ENCODE measurements around the gene GDPD3. TPM values are rescaled to one million over a fixed set of nuclear protein-coding genes. Genes with fewer than 3 reads are reported as not detected.

GDPD3 gene, protein sequence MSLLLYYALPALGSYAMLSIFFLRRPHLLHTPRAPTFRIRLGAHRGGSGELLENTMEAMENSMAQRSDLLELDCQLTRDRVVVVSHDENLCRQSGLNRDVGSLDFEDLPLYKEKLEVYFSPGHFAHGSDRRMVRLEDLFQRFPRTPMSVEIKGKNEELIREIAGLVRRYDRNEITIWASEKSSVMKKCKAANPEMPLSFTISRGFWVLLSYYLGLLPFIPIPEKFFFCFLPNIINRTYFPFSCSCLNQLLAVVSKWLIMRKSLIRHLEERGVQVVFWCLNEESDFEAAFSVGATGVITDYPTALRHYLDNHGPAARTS
- 1 to 10 TPM; 5.3 to 9.9 TPM for total RNA-seq

DNA sequence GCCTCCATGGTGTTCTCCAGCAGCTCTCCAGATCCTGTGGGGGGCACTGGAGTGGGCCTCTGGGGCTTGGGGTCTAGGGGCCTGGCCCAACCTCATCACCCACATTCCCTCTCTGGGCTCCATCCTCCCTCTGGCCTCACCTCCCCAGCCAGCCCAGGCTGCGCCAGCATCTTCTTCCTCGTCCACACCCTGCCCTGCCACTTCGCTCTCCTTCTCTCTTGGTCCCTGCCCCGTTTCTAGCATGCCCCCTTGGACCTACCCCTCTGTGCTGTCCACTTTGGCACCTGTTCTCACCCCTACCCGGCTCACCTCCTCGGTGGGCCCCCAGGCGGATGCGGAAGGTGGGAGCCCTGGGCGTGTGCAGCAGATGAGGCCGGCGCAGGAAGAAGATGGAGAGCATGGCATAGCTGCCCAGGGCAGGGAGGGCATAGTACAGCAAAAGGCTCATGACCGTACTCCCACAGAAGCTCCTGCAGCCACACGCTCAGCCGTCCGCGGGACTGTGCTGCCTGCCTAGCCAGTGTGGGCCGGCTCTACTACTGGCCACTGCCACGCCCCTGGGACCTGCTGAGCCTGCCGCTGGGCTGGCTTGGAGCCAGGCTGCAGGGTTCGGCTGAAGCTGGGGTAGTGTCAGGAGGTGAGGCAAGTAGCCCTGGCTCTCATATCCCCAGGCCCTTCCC lies at the start of gene GDPD3:
TSS of gene GDPD3 (minus strand) at position 507 of the 680 bp plus-strand sequence. CDS start at position 448, 59 bp downstream.
- ChIA-PET CTCF (interaction anchor here (0.7 to 4.1 kb wide), 15 partner anchors 10 to 317 kb away, joined by 3 to 23 read pairs (median 5); partner anchors contain the start of genes CORO1A, DCTPP1, MAPK3 and TBX6), POLR2A (interaction anchor here (1.0 to 2.4 kb wide), 5 partner anchors 17 to 71 kb away, joined by 3 to 9 read pairs (median 4); partner anchors contain the start of genes CORO1A and YPEL3)
- no peak within 1 kb of the TSS for H3K4me3 Mint-ChIP-seq
- intact Hi-C loops (cut with micrococcal nuclease), result no loop called here
- H3K27ac Mint-ChIP-seq, result no peak within 1 kb of the TSS
- DNase-seq, result no peak
- H3K27me3 Mint-ChIP-seq, result no peaks in the 10 kb centered on the region
- peaks cover 16% of the 10 kb centered on the region for H3K4me1 Mint-ChIP-seq (ENCODE audit: low read depth)
- peaks cover 5% of the 10 kb centered on the region for H3K36me3 Mint-ChIP-seq
- no peaks in the 10 kb centered on the region for H3K9me3 Mint-ChIP-seq

DNA sequence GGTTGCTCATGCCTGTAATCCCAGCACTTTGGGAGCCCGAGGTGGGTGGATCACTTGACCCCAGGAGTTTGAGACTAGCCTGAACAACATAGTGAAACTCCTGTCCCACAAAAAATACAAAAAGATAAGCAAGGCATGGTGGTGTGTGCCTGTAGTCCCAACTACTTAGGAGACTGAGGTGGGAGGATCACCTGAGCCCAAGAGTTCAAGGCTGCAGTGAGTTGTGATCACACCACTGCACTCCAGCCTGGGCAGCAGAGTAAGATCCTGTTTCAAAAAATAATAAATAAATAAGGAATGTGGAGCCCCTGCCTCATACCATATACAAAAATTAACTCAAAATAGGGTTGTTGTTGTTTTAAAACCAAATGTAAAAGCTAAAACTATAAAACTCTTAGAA lies 43.9 kb upstream of the GDPD3 start:
- H3K27me3 Mint-ChIP-seq, result no peaks in the 10 kb centered on the region
- POLR2A ChIA-PET, result no interaction called here
- CTCF ChIA-PET, result interaction anchor here (0.6 kb wide), 1 partner anchor 186 kb away, joined by 4 read pairs; no protein-coding TSS in a partner anchor
- no peaks in the 10 kb centered on the region for H3K4me1 Mint-ChIP-seq (ENCODE audit: low read depth)
- intact Hi-C loops (cut with micrococcal nuclease), result no loop called here
- no peak overlapping the region for H3K27ac Mint-ChIP-seq
- H3K4me3 Mint-ChIP-seq, result no peak overlapping the region
- H3K9me3 Mint-ChIP-seq, result no peaks in the 10 kb centered on the region
- DNase-seq, result no peak
- no peaks in the 10 kb centered on the region for H3K36me3 Mint-ChIP-seq

DNA sequence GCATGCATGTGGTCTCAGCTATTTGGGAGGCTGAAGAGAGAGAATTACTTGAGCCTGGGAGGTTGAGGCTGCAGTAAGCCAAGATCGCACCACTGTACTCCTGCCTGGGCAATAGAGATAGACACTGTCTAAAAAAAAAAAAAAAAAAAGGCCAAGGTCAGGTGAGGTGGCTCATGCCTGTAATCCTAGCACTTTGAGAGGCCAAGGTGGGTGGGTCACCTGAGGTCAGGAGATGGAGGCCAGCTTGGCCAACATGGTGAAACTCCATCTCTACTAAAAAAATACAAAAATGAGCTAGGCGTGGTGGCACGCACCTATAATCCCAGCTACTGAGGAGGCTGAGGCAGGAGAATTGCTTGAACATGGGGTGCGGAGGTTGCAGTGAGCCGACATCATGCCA lies 41.9 kb upstream of the GDPD3 start:
- ChIA-PET CTCF (no interaction called here), POLR2A (no interaction called here)
- no peak for DNase-seq
- no peak overlapping the region for H3K27ac Mint-ChIP-seq
- H3K36me3 Mint-ChIP-seq, result no peaks in the 10 kb centered on the region
- no peaks in the 10 kb centered on the region for H3K4me1 Mint-ChIP-seq (ENCODE audit: low read depth)
- intact Hi-C loops (cut with micrococcal nuclease), result no loop called here
- H3K4me3 Mint-ChIP-seq, result no peak overlapping the region
- no peaks in the 10 kb centered on the region for H3K9me3 Mint-ChIP-seq
- no peaks in the 10 kb centered on the region for H3K27me3 Mint-ChIP-seq

DNA sequence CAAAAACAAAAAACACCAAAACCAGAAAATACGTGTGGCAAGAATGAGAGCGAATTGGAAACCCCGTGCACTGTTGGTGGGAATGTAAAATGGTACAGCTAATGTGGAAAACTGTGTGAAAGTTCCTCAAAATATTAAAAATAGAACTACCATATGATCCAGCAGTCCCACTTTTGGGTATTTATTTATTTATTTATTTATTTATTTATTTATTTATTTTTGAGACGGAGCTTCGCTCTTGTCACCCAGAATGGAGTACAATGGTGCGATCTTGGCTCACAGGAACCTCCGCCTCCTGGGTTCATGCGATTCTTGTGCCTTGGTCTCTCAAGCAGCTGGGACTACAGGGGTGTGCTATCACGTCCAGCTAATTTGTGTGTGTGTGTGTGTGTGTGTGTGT lies 39.2 kb upstream of the GDPD3 start:
- H3K9me3 Mint-ChIP-seq, result peaks cover 12% of the 10 kb centered on the region
- H3K4me3 Mint-ChIP-seq, result no peak overlapping the region
- peaks cover 4% of the 10 kb centered on the region for H3K36me3 Mint-ChIP-seq
- intact Hi-C loops (cut with micrococcal nuclease), result no loop called here
- no peak overlapping the region for H3K27ac Mint-ChIP-seq
- DNase-seq, result no peak
- no peaks in the 10 kb centered on the region for H3K27me3 Mint-ChIP-seq
- no peaks in the 10 kb centered on the region for H3K4me1 Mint-ChIP-seq (ENCODE audit: low read depth)
- POLR2A ChIA-PET, result no interaction called here
- CTCF ChIA-PET, result no interaction called here

DNA sequence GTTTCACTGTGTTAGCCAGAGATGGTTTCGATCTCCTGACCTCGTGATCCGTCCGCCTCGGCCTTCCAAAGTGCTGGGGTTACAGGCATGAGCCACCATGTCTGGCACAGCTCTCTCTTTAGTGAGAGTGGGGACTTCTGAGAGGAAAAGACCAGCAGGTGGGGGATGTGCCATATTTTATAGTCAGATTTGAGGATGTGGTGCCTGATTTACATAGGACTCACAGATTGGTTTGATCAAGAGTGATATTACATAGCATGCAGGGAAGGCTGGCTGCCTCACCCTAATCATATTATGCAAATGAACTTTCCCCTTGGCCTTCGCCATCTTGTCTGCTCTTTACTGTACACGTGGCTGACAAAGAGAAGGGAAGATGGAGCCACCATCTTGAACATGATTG lies 37.8 kb upstream of the GDPD3 start:
- DNase-seq, result no peak
- Mint-ChIP-seq H3K4me3 (no peak overlapping the region), H3K36me3 (peaks cover 4% of the 10 kb centered on the region), H3K9me3 (peaks cover 12% of the 10 kb centered on the region), H3K4me1 (ENCODE audit: low read depth) (no peaks in the 10 kb centered on the region), H3K27me3 (no peaks in the 10 kb centered on the region), H3K27ac (no peak overlapping the region)
- intact Hi-C loops (cut with micrococcal nuclease), result no loop called here
- CTCF ChIA-PET, result no interaction called here
- POLR2A ChIA-PET, result no interaction called here

DNA sequence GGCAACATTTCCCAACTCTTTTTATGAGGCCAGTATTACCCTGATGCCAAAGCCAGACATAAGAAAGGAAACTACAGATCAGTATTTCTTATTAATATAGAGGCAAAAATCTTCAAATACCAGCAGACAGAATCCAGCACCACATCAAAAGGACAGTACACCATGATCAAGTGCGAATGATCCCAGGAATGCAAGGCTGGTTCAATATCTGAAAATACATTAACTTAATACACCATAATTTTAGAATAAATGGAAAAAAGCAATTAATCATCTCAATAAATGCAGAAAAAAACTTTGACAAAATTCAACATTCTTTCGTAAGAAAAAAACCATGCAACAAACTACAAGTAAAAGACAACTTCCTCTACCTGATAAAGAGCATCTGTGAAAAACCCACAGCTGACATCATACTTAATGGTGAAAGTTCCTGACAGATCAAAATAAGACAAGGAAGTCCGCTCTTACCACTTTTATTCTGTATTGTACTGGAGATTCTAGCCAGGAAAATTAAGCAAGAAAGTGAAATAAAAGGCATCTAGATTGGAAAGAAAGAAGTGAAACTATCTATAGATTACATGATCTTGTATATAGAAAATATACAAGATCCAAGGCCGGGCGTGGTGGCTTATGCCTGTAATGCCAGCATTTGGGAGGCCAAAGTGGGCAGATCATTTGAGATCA lies 36.1 kb upstream of the GDPD3 start:
- intact Hi-C loops (cut with micrococcal nuclease), result no loop called here
- H3K27ac Mint-ChIP-seq, result no peak overlapping the region
- H3K4me3 Mint-ChIP-seq, result no peak overlapping the region
- DNase-seq, result no peak
- ChIA-PET POLR2A (no interaction called here), CTCF (no interaction called here)
- H3K9me3 Mint-ChIP-seq, result peaks cover 12% of the 10 kb centered on the region
- no peaks in the 10 kb centered on the region for H3K4me1 Mint-ChIP-seq (ENCODE audit: low read depth)
- peaks cover 4% of the 10 kb centered on the region for H3K36me3 Mint-ChIP-seq
- no peaks in the 10 kb centered on the region for H3K27me3 Mint-ChIP-seq

DNA sequence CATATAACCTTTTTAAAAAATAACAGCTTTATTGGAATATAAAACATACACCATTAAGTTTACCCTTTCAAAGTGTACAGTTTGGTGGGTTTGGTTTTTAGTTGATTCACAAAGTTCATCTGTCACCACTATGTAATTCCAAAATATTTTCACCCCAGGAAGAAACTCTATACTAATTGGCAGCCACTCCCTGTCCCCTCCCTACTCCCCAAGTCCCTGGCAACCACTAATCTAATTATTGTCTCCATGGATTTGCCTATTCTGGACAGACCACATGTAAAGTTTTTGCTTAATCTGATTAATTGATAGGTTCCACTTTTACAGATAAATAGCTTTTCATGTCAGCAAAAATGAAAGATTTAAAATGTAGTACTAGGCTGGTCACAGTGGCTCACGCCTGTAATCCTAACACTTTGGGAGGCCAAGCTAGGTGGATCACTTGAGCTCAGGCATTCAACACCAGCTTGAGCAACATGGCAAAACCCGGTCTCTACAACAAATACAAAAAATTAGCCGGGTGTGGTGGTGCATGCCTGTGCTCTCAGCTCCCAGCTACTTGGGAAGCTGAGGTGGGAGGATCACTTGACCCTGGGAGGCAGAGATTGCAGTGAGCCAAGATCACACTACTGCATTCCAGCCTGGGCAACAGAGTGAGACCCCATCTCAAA lies 34.6 kb upstream of the GDPD3 start:
- POLR2A ChIA-PET, result no interaction called here
- no peaks in the 10 kb centered on the region for H3K27me3 Mint-ChIP-seq
- H3K4me3 Mint-ChIP-seq, result no peak overlapping the region
- H3K4me1 Mint-ChIP-seq (ENCODE audit: low read depth), result peaks cover 5% of the 10 kb centered on the region
- peaks cover 4% of the 10 kb centered on the region for H3K36me3 Mint-ChIP-seq
- H3K9me3 Mint-ChIP-seq, result peaks cover 12% of the 10 kb centered on the region
- intact Hi-C loops (cut with micrococcal nuclease), result no loop called here
- CTCF ChIA-PET, result no interaction called here
- H3K27ac Mint-ChIP-seq, result no peak overlapping the region
- no peak for DNase-seq

DNA sequence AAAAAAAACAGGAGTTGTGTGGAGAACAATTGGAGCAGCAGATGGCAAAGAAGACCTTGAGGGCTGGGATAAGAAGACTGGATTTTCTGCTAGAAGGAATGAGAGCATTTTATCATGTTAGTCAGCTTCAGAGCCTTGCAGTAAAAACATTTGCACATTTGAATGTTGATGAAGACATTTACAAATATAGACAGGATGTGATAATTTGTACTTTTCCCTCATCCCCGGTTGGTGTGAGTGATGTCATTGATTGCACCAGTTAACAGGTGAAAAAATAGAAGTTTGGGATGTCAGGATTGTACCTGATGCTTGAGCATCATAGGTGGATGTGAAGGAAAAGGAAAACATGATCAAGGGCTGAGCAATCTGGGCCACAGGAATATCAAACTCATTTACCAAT lies 32.3 kb upstream of the GDPD3 start:
- H3K9me3 Mint-ChIP-seq, result peaks cover 12% of the 10 kb centered on the region
- CTCF ChIA-PET, result no interaction called here
- peaks cover 4% of the 10 kb centered on the region for H3K36me3 Mint-ChIP-seq
- H3K4me3 Mint-ChIP-seq, result no peak overlapping the region
- H3K27ac Mint-ChIP-seq, result no peak overlapping the region
- POLR2A ChIA-PET, result no interaction called here
- H3K4me1 Mint-ChIP-seq (ENCODE audit: low read depth), result peaks cover 10% of the 10 kb centered on the region
- intact Hi-C loops (cut with micrococcal nuclease), result no loop called here
- no peaks in the 10 kb centered on the region for H3K27me3 Mint-ChIP-seq
- DNase-seq, result no peak

DNA sequence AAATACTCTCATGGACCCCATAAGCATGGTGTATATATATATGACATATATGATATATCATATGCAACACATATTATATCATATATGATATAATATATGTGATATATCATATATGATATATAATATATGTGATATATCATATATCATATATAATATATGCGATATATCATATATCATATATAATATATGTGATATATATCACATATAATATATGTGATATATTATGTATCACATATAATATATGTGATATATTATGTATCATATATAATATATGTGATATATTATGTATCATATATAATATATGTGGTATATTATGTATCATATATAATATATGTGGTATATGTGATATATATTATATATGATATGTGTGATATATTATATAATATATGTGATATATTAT lies 31.6 kb upstream of the GDPD3 start:
- H3K27ac Mint-ChIP-seq, result no peak overlapping the region
- peaks cover 4% of the 10 kb centered on the region for H3K36me3 Mint-ChIP-seq
- H3K9me3 Mint-ChIP-seq, result peaks cover 12% of the 10 kb centered on the region
- ChIA-PET POLR2A (no interaction called here), CTCF (no interaction called here)
- no peak overlapping the region for H3K4me3 Mint-ChIP-seq
- intact Hi-C loops (cut with micrococcal nuclease), result loop anchor here (5.0 kb wide), 1 partner anchor 53 kb away; the partner anchor contains the start of gene TBX6
- H3K4me1 Mint-ChIP-seq (ENCODE audit: low read depth), result peaks cover 11% of the 10 kb centered on the region
- no peak for DNase-seq
- H3K27me3 Mint-ChIP-seq, result no peaks in the 10 kb centered on the region

DNA sequence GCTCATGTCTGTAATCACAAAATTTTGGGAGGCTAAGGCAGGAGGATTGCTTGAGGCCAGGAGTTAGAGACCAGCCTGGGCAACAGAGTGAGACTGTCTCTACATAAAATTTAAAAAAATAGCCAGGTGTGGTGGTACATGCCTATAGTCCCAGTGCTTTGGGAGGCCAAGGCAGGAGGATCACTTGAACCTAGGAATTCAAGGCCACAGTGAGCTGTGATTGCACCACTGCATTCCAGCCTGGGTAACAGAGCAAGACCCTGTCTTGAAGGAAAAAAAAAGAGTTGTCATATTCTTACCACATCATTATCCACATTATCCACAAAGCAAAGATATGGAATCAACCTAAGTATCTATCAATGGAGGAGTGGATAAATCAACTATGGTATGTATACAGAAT lies 30.7 kb upstream of the GDPD3 start:
- Mint-ChIP-seq H3K27ac (no peak overlapping the region), H3K27me3 (no peaks in the 10 kb centered on the region), H3K9me3 (peaks cover 5% of the 10 kb centered on the region), H3K4me3 (no peak overlapping the region), H3K36me3 (peaks cover 1% of the 10 kb centered on the region), H3K4me1 (ENCODE audit: low read depth) (peaks cover 15% of the 10 kb centered on the region)
- ChIA-PET POLR2A (no interaction called here), CTCF (interaction anchor here (0.7 kb wide), 1 partner anchor 111 kb away, joined by 3 read pairs; no protein-coding TSS in a partner anchor)
- DNase-seq, result no peak
- intact Hi-C loops (cut with micrococcal nuclease), result loop anchor here (5.0 kb wide), 1 partner anchor 52 kb away; the partner anchor contains the start of gene TBX6

DNA sequence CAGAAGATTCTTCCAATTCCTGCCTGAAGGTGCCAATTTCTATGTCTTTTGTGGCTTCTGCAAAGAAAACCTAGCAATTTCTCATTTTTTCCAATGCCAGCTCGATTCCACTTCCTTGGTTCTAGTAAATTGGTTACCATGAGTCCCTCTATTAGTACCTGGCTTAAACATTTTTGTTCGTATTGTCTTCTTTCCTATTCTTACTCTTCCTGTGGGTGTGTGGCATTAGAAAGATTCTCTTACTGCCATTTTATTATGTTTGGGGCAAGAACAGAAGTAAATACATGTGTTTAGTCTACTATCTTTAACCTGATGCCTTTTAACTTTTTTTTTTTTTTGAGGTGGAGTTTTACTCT lies 30.0 kb upstream of the GDPD3 start:
- Mint-ChIP-seq H3K36me3 (no peaks in the 10 kb centered on the region), H3K27me3 (no peaks in the 10 kb centered on the region), H3K27ac (no peak overlapping the region), H3K4me3 (no peak overlapping the region), H3K9me3 (no peaks in the 10 kb centered on the region), H3K4me1 (ENCODE audit: low read depth) (peaks cover 15% of the 10 kb centered on the region)
- ChIA-PET CTCF (interaction anchor here (0.7 to 1.1 kb wide), 4 partner anchors 29 to 111 kb away, joined by 3 to 5 read pairs (median 4); partner anchors contain the start of genes CORO1A and GDPD3), POLR2A (no interaction called here)
- no peak for DNase-seq
- intact Hi-C loops (cut with micrococcal nuclease), result loop anchor here (5.0 kb wide), 1 partner anchor 51 kb away; the partner anchor contains the start of gene TBX6

Measured in activated CD4-positive, alpha-beta memory T cell treated with anti-CD3 and anti-CD28 coated beads for 36 hours (primary cell).